ENCODE data around the gene RBFOX2. TPM values are rescaled to one million over a fixed set of nuclear protein-coding genes. Genes with fewer than 3 reads are reported as not detected.

Gene RBFOX2
- polyA plus RNA-seq, 1 donor = 143 TPM

GRCh38 chr22:35977136-35977535 lies 51.5 kb downstream of the RBFOX2 start:
- DNase-seq = no peak

- no peak for DNase-seq
These were observed 55.2 kb downstream of the RBFOX2 start for GRCh38 chr22:35973388-35973787.

GRCh38 chr22:35972559-35972958 lies 56.1 kb downstream of the RBFOX2 start:
- peak; percentile 25 for DNase-seq

GRCh38 chr22:35971456-35972119 lies 57.0 kb downstream of the RBFOX2 start:
- DNase-seq = peak; percentile 43

GRCh38 chr22:35970616-35971455 lies 57.8 kb downstream of the RBFOX2 start:
- no peak for DNase-seq

GRCh38 chr22:35967046-35967397 lies 61.6 kb downstream of the RBFOX2 start:
- DNase-seq = no peak

GRCh38 chr22:35966314-35967045 lies 62.1 kb downstream of the RBFOX2 start:
- no peak for DNase-seq

GRCh38 chr22:35963237-35963810 lies 65.3 kb downstream of the RBFOX2 start:
- no peak for DNase-seq

- peak; percentile 80 for DNase-seq
These were observed 66.9 kb downstream of the RBFOX2 start for GRCh38 chr22:35961480-35962295.

GRCh38 chr22:35960854-35961253 lies 67.8 kb downstream of the RBFOX2 start:
- DNase-seq = no peak

- DNase-seq = no peak
These were observed 69.4 kb downstream of the RBFOX2 start for GRCh38 chr22:35959121-35959800.

GRCh38 chr22:35958334-35958733 lies 70.3 kb downstream of the RBFOX2 start:
- no peak for DNase-seq

- DNase-seq = no peak
These were observed 71.0 kb downstream of the RBFOX2 start for GRCh38 chr22:35957589-35957988.

- DNase-seq = no peak
These were observed 71.8 kb downstream of the RBFOX2 start for GRCh38 chr22:35956850-35957249.

GRCh38 chr22:35955546-35955945 lies 73.1 kb downstream of the RBFOX2 start:
- DNase-seq = no peak

GRCh38 chr22:35952576-35952975 lies 76.0 kb downstream of the RBFOX2 start:
- DNase-seq = no peak

- no peak for DNase-seq
These were observed 78.4 kb downstream of the RBFOX2 start for GRCh38 chr22:35950262-35950661.

- DNase-seq = no peak
These were observed 79.4 kb downstream of the RBFOX2 start for GRCh38 chr22:35949243-35949642.

GRCh38 chr22:35947794-35948425 lies 80.7 kb downstream of the RBFOX2 start:
- DNase-seq = no peak

- DNase-seq = no peak
These were observed 84.2 kb downstream of the RBFOX2 start for GRCh38 chr22:35944458-35944857.

GRCh38 chr22:35940166-35940565 lies 88.5 kb downstream of the RBFOX2 start:
- no peak for DNase-seq

All from left kidney (tissue), 2 donors.